Measurements from ENCODE around the gene IDH3B.

DNA sequence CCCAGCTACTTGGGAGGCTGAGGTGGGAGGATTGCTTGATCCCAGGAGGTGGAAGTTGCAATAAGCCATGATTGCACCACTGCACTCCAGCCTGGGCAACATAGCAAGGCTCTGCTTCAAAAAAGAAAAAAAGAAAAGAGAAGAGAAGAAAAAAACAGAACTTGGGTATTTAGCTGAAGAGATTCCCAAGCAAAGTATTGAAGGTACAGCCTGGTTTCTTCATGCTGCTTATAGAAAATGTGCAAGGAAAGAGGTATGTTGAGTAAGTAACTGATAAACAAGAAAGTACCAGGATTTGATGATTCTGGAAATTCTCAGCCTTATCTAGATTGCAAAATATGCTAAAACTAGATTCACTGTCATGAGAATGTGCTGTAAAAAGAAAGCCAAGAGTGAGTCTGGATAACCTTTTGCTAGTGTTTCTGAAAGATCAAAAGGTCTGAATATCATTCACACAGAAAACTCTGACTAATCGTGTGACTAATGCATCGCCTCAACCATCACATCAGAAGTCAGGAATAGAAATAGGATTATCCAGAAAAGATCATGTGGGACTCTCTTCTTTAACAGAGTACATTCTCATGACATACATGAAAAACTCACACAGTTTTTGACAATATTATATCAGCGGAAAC lies 43.9 kb downstream of the IDH3B start:
- TF ChIP-seq, protein P1, sequence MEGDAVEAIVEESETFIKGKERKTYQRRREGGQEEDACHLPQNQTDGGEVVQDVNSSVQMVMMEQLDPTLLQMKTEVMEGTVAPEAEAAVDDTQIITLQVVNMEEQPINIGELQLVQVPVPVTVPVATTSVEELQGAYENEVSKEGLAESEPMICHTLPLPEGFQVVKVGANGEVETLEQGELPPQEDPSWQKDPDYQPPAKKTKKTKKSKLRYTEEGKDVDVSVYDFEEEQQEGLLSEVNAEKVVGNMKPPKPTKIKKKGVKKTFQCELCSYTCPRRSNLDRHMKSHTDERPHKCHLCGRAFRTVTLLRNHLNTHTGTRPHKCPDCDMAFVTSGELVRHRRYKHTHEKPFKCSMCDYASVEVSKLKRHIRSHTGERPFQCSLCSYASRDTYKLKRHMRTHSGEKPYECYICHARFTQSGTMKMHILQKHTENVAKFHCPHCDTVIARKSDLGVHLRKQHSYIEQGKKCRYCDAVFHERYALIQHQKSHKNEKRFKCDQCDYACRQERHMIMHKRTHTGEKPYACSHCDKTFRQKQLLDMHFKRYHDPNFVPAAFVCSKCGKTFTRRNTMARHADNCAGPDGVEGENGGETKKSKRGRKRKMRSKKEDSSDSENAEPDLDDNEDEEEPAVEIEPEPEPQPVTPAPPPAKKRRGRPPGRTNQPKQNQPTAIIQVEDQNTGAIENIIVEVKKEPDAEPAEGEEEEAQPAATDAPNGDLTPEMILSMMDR (IDR thresholded peaks at IDR 0.05 in 2 of 3, conservative IDR thresholded peaks at IDR 0.05 in 1 of 3; ENCODE audit: insufficient read depth in 2 of 3, low read depth in 1 of 3, low read length in 3 of 3) = no peak
- TF ChIP-seq, protein P2, sequence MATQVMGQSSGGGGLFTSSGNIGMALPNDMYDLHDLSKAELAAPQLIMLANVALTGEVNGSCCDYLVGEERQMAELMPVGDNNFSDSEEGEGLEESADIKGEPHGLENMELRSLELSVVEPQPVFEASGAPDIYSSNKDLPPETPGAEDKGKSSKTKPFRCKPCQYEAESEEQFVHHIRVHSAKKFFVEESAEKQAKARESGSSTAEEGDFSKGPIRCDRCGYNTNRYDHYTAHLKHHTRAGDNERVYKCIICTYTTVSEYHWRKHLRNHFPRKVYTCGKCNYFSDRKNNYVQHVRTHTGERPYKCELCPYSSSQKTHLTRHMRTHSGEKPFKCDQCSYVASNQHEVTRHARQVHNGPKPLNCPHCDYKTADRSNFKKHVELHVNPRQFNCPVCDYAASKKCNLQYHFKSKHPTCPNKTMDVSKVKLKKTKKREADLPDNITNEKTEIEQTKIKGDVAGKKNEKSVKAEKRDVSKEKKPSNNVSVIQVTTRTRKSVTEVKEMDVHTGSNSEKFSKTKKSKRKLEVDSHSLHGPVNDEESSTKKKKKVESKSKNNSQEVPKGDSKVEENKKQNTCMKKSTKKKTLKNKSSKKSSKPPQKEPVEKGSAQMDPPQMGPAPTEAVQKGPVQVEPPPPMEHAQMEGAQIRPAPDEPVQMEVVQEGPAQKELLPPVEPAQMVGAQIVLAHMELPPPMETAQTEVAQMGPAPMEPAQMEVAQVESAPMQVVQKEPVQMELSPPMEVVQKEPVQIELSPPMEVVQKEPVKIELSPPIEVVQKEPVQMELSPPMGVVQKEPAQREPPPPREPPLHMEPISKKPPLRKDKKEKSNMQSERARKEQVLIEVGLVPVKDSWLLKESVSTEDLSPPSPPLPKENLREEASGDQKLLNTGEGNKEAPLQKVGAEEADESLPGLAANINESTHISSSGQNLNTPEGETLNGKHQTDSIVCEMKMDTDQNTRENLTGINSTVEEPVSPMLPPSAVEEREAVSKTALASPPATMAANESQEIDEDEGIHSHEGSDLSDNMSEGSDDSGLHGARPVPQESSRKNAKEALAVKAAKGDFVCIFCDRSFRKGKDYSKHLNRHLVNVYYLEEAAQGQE (IDR thresholded peaks at IDR 0.05; ENCODE audit: borderline replicate concordance) = no peak
- TF ChIP-seq, protein P2 (CRISPR knock-in tag; IDR thresholded peaks at IDR 0.05; ENCODE audit: low read depth) = no peak
- TF ChIP-seq POLR2AphosphoS5 (IDR thresholded peaks at IDR 0.05; ENCODE audit: control insufficient read depth, insufficient read depth, low read depth, low read length) (no peak), E2F3 (CRISPR knock-in tag; IDR thresholded peaks at IDR 0.05) (no peak), DMBX1 (CRISPR knock-in tag; IDR thresholded peaks at IDR 0.05; ENCODE audit: borderline replicate concordance) (no peak), PHF8 (IDR thresholded peaks at IDR 0.05; ENCODE audit: borderline replicate concordance, low read length) (no peak), POLR2A (conservative IDR thresholded peaks at IDR 0.05) (no peak), MXI1 (IDR thresholded peaks at IDR 0.05; ENCODE audit: low read depth, low read length) (no peak), YY1 (IDR thresholded peaks at IDR 0.05; ENCODE audit: borderline replicate concordance in 1 of 3, control insufficient read depth in 1 of 3, extremely low read depth in 1 of 3, insufficient read depth in 3 of 3, insufficient read length in 1 of 3, insufficient replicate concordance in 2 of 3, low read depth in 1 of 3, low read length in 2 of 3) (no peak), ZNF57 (CRISPR knock-in tag; IDR thresholded peaks at IDR 0.05) (no peak)

Data from K562 (cell line).